Measurements from ENCODE around the gene TMEM184B.

Gene TMEM184B

DNA sequence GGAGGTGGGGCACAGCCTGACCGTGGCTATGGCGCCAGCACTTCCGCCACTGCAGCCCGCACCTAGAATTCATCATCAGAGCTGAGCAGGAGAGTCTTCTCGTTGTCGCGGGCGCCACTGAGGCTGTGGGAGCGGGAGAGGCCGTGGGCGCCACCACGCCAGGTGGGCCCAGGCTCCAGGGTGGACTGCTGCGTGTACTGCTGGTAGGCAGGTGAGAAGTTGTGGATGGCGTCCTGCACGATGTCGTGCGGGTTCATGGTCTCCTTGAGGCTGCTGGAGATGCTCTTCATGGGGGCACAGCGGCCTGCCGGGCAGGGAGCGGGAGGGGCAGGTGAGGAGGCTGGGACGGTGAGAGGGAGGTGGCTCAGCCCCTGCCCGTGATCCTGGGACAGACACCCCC, 51.4 kb downstream of the TMEM184B start:
- no peak for DNase-seq

- DNase-seq, result no peak
These were observed 52.0 kb downstream of the TMEM184B start for GRCh38 chr22:38220653-38221386.

GRCh38 chr22:38220163-38220562, 52.6 kb downstream of the TMEM184B start:
- DNase-seq, result no peak

DNA sequence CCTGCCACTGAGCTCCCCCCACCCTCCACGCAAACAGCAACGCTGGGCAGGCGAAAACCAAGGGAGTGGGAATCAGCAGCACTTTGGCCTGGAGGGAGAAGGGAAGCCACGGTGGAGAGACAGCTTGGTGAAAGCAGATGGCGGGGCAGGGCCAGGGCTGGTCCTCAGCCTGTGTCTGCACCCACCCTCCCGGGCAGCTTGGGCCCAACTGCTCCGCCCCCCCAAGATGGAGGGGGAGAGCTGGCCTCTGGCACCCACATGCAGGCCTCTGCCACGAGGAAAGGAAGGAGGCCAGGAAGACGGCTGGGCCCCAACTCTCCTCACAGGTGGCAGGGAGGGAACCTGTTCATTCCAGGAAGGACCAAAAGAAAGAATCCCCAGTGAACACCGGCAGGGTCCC, 53.2 kb downstream of the TMEM184B start:
- no peak for DNase-seq

- DNase-seq, result peak; percentile 83
These were observed 53.9 kb downstream of the TMEM184B start for GRCh38 chr22:38218661-38219622.

DNA sequence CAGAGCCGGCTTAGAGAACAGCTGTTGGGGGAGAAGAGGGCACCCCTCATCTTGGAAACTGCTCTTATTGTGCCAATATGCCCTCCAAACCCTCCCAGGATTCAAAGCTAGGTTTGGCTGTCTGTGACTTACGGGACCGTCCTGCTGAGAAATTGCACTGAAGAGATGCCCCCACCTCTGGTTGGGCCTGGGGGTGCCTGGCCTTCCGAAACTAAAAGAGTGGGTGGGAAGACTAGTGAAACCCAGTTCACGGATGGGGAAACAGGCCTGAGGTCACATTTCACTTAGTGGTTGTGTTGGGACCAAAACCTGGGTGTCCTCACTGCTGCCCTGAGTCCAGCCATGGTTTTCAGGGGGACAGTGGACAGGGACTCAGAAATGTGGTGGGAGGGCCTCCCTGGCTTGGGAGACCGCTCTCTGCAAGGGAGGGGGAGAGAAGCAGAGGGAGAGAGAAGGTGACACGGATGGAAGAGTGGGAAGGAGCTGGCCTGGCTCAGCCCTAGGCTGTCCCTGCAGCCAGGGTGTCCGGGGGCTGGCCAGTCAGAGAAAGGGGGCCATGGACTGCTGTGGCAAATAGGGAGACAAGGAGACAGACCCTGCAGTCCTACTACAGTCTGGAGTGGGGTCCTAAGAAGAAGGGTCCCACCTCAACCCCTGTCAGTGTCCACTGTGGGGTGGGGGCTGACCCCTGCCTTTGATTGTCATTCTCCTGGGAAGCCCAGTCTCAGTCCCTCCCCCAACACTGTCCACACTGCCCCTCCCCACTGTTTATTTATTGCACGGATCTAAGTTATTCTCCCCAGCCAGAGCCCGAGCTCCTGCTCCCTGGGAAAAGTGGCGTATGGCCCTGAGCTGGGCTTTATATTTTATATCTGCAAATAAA, 57.4 kb downstream of the TMEM184B start:
- no peak for DNase-seq

DNA sequence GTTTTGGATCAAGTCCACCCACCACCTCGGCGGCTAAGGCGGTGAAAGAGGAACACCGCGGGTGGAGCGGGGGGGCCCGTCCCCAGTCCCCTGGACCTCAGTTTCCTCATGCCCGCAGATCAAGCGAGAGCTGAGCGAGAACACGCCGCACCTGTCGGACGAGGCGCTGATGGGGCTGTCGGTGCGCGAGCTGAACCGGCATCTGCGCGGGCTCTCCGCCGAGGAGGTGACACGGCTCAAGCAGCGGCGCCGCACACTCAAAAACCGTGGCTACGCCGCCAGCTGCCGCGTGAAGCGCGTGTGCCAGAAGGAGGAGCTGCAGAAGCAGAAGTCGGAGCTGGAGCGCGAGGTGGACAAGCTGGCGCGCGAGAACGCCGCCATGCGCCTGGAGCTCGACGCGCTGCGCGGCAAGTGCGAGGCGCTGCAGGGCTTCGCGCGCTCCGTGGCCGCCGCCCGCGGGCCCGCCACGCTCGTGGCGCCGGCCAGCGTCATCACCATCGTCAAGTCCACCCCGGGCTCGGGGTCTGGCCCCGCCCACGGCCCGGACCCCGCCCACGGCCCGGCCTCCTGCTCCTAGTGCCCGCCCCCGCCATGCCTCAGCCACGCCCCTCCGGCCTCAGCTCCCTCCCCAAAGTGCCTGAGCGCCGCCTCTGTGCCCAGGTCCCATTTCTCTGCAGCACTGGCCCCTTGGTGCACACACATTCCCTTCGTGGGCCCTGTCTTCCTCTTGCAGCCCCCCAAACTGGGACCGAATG, 58.3 kb downstream of the TMEM184B start:
- DNase-seq, result no peak

DNA sequence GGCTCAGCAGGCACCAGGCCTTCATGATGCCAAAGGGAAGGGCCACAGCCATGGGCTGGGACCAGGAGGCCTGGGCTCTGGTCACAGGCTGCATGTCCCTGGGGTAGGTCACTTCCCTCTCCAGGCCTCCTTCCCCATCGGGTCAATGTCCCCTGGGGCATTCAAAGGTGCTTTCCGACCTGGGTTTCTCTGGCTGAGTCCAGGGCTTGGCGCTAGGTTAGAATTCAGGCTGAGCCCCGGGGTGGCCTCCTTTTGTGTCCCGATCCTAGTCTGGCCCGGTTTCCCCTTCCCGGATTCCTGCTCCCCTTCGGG, 58.9 kb downstream of the TMEM184B start:
- no peak for DNase-seq

GRCh38 chr22:38213319-38213989, 59.4 kb downstream of the TMEM184B start:
- DNase-seq, result no peak

DNA sequence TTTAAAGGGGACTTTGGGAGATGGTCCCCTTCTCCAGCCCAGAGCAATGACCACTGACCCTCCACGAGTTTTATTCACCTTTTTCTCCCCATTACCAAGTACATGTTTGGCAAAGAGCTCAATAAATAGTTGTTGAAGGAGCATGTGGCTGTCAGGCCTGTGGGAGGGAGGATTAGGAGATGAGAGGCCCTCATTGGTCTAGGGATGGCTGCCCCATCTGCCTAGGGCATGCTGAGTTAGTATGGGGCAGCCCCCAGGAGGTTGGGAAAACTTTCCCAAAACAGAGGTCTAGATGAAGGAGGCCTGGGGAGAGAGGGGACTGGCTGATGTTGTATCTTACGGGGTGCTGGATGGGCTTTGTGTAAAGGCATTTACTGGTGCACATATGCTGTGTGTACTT, 60.4 kb downstream of the TMEM184B start:
- DNase-seq, result no peak

GRCh38 chr22:38211556-38211955, 61.3 kb downstream of the TMEM184B start:
- no peak for DNase-seq

GRCh38 chr22:38208551-38208968, 64.2 kb downstream of the TMEM184B start:
- DNase-seq, result no peak

- DNase-seq, result no peak
These were observed 64.8 kb downstream of the TMEM184B start for GRCh38 chr22:38207898-38208432.

DNA sequence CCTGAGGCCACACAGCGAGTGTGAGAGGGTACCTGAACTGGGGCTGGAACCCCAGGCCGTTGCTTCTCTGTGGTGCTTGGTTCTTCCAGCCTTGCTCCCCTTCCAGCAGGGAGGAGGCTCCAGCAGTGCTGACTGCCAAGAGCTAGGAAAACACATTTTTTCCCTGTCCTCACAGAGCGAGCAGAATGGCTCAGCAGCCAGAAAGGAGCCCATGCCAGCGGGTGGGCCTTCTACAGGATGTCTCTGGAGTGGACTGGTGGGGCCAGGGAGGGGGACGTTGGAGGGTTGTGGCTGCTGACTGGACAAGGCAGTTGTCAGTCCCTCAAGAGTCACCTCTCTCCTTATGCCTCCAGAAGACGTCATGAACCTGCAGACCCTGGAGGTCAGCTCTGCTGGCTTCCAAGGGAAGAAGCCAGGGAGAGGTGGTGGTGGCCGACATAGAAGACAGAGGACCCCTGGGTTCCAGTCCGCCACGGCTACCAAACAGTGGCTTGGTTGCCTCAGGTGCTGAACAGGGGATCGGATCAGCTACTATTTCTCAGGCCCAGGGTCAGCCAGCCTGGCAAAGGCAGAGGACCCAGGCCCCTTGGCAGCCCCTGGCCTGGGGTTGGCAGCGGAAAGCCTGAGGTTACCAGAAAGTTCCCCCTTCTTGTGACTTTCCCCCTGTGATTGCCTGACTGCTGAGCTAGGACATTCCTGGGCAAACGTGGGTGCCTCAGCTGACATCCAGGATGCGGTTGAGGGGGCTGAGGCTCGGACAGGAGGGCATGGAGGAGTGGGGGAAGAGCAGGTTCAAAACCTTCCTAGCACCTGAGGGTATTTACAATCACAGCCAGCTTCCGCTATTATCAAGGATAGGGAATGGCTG, 67.3 kb downstream of the TMEM184B start:
- no peak for DNase-seq

- DNase-seq, result no peak
These were observed 68.0 kb downstream of the TMEM184B start for GRCh38 chr22:38204784-38205183.

GRCh38 chr22:38203855-38204514, 68.8 kb downstream of the TMEM184B start:
- peak; percentile 68 for DNase-seq

- no peak for DNase-seq
These were observed 69.6 kb downstream of the TMEM184B start for GRCh38 chr22:38203090-38203810.

DNA sequence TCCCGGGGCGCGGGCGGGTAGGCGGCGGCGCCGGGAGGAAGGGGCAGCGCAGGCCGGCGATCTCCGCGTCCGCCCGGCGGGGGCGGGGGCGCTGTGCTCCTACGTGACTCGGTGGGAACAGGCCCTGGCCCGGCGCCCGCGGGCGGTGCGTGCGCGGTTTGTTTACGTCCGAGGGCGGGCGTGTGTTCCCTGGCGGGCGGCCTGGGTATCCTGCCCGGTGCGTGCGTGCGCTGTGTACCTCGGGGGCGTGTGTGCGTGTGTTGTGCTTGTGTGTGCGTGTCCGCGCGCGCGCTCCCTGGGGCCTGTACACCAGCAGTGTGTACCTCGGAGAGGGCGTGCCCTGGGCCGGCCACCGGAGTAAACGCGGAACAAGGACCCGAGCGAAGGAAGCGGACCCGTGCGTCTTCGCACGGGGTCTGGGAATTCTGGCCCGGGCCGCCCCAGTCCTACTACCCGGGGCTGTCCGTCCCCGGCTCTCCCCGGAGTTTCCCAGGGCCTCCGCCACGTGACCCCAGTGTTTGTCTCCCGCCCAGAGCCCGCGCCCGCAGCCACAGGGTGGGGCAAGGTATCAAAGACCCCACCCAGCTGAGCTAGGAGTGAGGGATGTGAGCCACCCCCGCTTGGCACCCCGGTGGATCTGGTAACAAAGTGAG, 70.2 kb downstream of the TMEM184B start:
- peak; percentile 70 for DNase-seq

Measured in HCEC 1CT (cell line).